Stimulated activated CD8-positive, alpha-beta memory T cell treated with anti-CD3 and anti-CD28 coated beads, Interleukin-4, amount 100 ng/mL, for 24 hours (primary cell): ENCODE measurements around the gene ORMDL2.

Experiments used
- DNase-seq: peaks from one replicate; pipeline ENCODE4 v3.0.0-alpha.2; 2020; ENCODE audit warnings: low read depth

ORMDL2 gene

DNA sequence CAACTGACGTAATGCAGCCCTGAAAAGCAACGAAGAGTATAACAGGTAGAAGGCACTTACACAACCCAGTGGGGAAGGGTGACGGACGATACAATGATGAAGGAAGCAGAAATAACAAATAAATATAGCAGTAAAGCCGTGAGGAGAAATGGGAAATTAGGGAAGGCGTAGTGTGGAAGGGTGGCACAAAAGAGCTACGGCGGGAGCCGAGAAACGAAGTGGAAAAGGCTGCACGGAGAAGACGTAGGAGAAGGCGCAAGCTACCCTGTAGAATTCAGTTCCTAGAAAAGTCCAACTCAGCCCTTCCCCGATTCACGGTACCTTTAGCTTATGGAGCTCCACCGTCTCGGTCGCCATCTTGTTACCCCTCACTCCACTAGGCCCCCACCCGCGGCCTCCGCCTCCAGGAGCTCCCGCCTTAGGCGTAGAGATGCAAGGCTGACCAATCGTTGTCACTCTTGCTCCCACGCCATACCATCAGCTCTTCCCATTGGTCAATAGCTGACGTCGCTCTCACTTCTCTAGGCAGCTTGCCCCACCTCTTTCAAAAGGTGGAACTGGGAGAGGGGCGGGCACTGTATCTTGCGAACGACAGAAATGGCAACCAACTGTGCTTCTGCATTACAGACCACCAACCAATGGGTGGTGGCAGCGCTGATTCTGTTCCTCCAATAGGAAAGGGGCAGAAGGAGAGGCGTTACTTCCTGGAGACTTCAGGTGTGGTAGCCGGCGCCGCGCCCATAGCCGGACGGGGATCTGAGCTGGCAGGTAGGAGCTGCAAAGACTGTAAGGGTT, at the start of gene ORMDL2, which contains the start of gene SARNP:
TSS of gene ORMDL2 (plus strand) at position 697 of the 795 bp plus-strand sequence. CDS start 959 bp downstream, outside the sequence.
TSS of gene SARNP (minus strand) at position 380 of the 795 bp plus-strand sequence. CDS start at position 357, 23 bp downstream.
- DNase-seq = peak; percentile 89

- no peak for DNase-seq
Observed at GRCh38 chr12:55771736-55772135, 46.1 kb upstream of the ORMDL2 start.

- DNase-seq = no peak
Observed at GRCh38 chr12:55777856-55778255, 40.0 kb upstream of the ORMDL2 start.

DNA sequence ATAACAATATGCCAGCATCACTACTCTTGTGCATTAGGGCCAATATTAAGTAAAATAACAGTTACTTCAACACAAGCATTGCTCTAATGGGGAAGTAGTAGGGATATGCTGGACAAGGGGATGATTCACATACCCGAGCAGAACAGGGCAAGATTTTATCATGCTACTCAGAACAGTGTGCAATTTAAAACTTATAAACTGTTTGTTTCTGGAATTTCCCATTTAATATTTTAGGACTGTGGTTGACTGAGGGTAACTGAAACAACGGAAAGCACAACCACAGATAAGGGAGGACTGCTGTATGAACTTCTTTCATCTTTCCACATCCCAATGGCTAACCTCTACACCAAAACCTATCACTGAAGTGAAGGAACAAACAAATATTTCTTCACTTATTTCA, 37.2 kb upstream of the ORMDL2 start:
- DNase-seq = no peak

- no peak for DNase-seq
Observed at GRCh38 chr12:55788546-55788945, 29.3 kb upstream of the ORMDL2 start.

DNA sequence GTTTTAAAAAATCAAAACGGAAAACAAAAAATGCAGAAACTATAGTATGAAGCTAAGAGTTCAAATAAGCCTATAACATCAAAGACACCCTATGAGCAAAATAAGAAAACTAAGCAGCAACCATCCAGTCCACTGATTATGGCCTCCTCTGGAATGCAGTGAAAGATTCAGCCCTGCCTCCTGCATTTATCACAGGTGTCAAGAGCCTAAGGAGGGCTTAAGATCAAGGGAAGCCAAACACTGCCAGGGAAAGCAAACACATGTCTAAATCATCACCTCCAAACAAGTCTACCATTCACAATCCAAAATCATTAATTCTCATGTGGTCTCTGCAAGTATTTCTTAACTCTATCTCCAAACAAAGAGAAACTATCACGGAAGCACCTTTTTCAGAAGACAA, 28.7 kb upstream of the ORMDL2 start:
- DNase-seq = no peak

GRCh38 chr12:55789893-55790292, 27.9 kb upstream of the ORMDL2 start:
- no peak for DNase-seq

DNA sequence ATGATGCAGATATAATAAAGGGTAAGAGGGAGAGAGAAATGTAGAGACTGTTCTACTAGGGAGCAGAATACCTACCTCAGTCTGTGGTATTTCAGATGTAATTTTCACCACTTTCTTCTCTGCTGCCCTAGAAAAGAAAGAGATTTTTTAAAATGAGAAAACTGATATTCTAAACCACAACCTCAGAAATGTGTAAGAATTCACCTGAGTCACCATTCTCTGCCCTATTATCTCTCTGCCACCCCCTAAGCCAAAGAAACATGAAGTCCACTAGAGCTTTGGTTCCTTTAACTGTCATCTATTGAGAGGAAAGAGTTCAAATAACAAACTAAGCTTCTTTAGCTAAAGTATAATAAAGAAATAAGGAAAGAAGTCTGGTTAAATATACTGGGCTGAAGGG, 21.9 kb upstream of the ORMDL2 start:
- DNase-seq = no peak

DNA sequence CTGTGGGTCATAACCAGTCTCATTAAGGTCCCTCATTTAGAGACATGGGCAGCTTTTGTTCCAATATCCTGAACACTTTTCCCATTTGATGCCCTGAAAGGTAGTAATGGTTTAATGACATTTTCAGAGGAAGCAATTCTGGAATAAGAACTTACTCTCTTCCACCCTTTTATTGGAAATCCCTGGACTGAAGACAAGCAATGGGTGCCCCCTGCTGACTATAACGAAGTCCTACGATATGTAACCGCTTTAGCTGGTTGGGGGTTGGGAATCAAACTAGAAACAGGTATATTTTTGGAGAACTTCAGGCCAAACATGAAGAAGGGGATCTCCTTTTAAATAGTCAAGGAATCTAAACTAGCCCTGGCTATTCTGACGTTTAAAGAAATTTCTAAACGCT, 20.8 kb upstream of the ORMDL2 start:
- no peak for DNase-seq

- no peak for DNase-seq
Observed at GRCh38 chr12:55797550-55797949, 20.3 kb upstream of the ORMDL2 start.

GRCh38 chr12:55806982-55807381, 10.9 kb upstream of the ORMDL2 start:
- no peak for DNase-seq

DNA sequence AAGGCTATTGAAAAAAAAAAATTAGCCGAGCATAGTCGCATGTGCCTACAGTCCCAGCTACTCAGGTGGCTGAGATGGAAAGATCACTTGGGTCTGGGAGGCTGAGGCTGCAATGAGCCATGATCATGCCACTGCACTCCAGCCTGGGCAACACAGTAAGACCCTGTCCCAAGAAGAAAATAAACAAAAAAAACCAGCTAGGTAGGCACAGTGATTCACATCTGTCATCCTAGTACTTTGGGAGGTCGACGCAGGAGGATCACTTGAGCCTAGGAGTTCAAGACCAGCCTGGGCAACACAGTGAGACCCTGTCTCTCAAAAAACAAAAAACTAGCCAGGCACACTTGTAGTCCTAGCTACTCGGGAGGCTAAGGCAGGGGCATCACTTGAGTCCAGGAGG, 8.6 kb upstream of the ORMDL2 start:
- no peak for DNase-seq

DNA sequence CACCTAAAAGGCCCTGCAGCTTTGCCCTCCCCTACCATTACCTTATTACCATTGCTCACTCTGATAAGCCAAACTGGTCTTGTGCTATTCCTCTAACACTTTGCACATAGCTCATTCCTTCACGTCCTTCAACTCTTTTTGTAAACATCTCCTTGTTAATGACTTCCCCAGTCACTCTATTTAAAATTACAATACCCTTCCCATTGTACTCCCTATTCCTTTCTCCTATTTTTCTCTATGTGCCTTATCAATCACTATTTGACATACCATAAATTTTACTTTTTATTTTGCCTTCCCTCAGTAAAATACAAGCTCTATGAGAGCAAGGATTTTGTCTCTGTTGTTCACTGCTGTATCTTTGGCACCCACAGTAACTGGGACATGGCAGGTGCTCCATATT, 5.8 kb upstream of the ORMDL2 start:
- DNase-seq = no peak

GRCh38 chr12:55814257-55814656, 3.6 kb upstream of the ORMDL2 start:
- no peak for DNase-seq

- no peak for DNase-seq
Observed at GRCh38 chr12:55815473-55815872, 2.4 kb upstream of the ORMDL2 start.

GRCh38 chr12:55816881-55817344, 928 bp upstream of the ORMDL2 start:
- DNase-seq = no peak

DNA sequence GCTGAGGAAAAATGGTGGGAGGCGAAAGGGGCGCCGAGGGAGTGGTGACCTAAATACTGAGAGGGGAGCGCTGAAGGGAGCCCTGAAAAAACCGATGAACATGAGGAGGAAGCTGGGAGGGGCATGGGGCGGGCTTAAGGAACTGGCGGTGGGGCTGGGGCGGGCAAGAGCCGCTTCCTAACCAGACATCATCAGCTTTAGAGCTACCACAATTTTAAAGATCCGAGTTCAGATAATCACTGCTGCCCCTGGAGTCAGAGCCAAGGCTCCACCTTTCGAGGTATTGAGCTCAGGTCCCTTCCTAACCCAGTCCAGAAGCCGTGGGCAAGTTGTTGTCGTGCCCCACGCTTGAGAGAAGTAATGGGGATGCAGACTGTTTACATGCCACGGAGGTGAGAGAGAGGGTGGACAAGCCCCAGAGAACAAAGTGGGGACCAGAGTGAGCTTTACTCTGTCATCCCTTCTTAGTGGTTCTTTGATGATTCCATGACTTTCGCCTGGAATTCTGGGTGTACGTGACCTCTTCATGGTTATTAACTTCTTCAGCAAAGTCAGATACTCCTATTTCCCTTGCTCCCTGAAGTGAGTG, 393 bp downstream of the ORMDL2 start:
- no peak for DNase-seq

DNA sequence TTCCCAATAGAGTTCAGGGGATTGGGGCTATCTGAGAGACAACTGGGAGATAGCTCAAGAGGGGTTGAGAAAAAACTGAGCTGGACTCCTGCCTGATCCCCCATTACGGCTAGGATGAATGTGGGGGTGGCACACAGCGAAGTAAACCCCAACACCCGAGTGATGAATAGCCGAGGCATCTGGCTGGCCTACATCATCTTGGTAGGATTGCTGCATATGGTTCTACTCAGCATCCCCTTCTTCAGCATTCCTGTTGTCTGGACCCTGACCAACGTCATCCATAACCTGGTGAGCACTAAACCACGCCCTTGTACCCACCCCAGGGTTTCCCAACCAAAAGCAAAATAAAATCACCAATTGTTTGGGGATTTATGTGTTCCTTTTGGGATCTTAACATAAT, 1.0 kb downstream of the ORMDL2 start:
- no peak for DNase-seq

DNA sequence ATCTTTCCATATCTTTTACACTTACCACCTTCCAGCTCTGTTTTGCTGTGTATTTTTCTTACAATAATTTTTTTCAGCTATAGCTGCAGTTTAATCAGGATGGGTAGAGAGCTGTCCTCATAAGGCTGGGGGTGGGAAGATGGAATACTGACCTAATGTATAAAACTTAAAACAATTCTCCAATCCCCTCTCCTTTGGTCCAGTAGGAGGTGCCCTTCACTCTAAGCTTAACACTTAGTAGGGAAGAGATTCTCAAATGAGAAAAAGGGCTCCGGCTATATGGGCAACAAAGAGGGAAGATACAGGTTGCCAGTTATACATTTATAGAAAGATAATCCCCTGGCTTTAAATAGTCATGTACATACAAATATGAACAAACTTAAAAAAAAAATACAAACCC, 2.8 kb downstream of the ORMDL2 start:
- no peak for DNase-seq

- DNase-seq = no peak
Observed at GRCh38 chr12:55822228-55822627, 4.4 kb downstream of the ORMDL2 start.

- DNase-seq = no peak
Observed at GRCh38 chr12:55823419-55823818, 5.6 kb downstream of the ORMDL2 start.

DNA sequence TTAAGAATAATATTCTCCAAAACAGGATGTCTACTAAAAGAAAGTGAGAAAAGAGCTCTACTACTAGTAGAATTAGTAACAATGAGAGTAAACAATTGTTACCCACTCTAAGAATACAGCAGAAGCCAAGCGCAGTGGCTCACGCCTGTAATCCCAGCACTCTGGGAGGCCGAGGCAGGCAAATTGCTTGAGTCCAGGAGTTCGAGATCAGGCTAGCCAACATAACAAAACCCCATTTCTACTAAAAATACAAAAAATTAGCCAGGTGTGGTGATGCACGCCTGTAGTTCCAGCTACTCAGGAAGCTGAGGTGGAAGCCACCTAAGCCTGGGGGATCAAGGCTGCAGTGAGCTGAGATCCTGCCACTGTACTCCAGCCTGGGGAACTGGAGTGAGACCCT, 6.9 kb downstream of the ORMDL2 start:
- no peak for DNase-seq

DNA sequence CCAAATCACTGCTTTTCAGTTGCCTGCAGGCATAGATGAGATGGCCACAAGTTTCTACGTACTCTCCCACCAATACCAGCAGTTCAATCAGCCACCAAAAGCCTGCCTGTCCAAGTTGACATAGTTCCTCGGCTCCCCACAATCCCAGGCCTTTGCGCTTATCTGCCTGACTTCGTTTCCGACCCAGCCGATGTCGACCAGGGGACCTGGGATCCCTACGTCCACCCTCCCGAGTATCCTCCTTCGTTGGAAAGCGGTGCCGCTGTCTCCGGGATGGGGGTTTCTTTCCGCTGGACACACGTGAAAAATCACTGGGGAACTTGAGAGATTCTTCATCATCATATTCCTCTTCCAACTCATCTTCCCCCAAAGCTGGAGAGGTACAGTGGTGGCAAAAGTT, 10.0 kb downstream of the ORMDL2 start:
- no peak for DNase-seq

GRCh38 chr12:55828357-55828756, 10.5 kb downstream of the ORMDL2 start:
- DNase-seq = no peak
